NCI-H2107 treated with DMSO at 0.1 percent for 48 hours (cell line): ENCODE data around the gene CPLX3.

Experiments
- DNase-seq: peaks from one replicate; lab custom pipeline; 2025; ENCODE audit not compliant: unreplicated experiment; lab: John Stamatoyannopoulos, UW

CPLX3 gene

DNA sequence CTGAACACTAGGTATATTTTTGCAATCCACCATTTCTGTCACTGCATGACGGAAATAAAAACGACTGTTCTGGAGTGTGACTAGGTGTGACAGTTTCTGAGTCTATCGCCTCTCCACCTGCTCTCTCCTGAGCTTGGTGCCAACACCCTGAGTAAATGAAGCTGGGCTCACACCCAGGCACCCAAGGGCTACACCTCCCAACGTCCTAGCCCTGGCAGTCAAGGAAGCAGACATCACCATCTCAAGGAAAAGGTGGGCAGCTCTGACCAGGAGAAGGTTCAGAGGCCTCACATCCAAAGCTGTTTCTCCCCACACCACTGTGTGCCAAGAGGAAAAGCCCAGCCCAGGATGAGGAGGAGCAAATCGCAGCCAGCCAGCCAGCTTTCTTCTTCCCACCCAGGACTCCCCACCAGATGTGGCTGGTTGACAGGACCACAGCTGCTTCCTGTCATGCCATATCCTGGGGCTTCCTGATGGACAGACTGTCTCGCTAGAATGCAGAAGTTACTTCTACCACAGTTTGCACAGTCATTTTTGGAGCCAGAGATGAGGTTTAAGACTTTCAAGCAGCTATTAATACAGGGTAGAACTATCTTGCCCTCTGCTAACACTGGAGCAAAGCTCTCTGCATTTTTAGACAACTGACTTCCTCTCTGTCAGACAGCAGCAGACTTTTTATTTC lies 43.4 kb downstream of the CPLX3 start:
- DNase-seq, result no peak

DNA sequence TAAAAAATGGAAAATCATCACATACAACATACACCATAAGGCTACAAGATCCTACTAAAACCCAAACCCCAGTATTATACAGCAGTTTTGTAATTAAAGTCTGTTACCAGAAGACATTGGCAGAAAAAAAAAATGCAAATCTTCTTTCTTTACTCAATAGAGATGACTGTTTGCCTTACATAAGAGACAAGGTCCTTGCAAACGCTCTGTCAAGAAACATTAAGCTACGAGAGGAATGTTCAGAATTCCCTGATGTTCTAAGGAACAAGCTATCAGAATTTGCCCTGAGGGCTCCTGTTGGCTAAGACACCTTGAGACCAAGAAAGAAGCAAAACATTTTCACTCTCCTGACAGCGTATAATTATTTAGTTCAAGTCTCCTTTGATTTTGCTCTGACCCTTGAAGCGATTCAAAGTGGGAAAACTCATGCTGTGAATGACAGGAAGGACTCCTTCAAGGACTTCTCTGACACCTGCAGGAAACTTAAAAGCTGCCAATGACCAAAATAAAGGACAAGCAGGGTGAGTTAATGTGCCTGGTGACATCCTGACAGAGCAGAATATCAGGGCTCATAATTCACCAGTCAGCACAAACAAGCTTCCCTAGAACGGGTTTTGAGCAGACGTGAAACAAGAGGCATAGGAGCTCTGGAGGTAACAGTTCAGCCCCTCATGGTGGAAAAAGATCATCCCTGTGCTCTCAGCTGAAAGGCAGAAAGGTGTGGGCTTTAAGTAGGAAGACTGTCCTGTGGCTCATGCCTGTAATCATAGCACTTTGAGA lies 44.2 kb downstream of the CPLX3 start:
- no peak for DNase-seq

DNA sequence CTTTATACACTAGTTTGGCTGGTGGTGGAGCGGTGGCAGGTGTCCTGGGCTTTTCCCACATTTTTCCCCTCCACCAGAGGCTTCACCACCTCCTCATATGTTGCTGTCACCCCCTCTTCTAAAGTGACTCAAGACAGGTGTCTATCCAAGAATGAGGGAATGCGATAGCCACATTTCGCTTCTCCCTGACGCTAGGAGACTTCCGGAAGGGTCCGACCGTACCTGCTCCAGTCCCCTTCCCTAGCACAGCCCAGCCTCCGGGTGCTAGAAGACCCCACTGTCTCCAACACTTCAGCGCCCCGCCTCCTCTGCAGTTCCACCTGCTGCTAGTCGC lies 46.2 kb downstream of the CPLX3 start:
- DNase-seq, result no peak

DNA sequence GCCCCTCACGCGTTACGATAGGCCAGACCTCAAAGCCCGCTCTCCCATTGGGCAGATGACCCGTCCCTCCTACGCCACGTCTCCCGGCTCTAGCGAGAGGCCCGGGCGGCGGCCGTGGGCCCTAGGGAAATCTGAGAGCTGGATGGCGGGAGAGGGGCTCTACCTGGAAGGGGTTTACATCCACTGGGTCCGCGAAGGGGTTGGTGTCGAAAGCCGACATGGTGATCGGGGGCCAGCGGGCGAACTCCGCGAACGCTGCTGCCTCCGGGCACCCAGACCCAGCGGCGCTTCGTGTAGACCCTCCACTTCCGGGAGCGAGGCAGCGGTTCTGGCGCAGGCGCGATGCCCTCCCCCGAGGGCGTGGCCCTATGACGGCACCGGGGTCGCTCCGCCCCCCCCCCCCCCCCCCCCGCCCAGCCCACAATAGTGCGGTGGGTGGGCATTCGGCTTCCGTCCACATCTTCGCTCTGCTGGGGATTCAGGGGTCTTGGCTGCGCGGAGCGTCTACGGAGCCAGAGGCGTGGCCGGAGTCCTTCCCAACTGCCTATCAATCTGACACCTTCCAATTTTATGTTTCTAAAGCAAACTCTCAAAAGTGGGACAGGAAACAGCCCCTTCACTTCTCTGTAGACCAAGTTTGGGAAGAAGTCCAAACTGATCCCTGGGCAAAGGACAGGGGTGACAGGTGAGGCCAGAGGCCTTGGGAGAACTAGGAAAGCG lies 46.8 kb downstream of the CPLX3 start, which contains the start of gene SCAMP2:
Gene SCAMP2 (minus strand): TSS at position 330 of the 720 bp plus-strand sequence. CDS start 110 bp downstream, at position 220.
- DNase-seq, result peak; percentile 50

DNA sequence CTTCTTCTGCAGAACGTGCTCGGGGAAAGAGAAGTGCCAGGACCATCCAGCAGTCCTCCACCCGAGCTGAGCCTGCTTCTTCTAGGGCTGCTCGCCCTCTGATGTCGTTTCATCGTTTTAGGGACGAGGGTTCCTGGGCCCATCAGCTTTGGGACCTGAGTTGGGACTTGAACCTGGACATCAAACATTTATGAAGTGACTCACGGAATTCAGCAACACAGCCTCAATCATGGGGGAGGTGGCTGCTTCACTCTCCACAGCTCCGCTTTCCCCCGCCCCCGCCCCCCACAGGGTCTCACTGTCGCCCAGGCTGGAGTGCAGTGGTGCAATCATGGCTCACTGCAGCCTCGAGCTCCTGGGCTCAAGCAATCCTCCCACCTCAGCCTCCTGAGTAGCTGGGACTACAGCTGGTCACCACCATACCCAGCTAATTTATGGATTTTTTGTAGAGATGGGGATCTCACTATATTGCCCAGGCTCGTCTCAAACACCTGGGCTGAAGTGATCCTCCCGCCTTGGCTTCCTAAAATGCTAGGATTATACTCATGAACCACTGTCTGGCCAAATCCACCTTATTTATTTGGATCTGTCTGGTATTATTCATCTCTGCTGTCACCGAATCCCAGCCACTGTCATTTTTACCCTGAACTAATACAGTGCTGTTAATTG lies 47.5 kb downstream of the CPLX3 start:
- no peak for DNase-seq

DNA sequence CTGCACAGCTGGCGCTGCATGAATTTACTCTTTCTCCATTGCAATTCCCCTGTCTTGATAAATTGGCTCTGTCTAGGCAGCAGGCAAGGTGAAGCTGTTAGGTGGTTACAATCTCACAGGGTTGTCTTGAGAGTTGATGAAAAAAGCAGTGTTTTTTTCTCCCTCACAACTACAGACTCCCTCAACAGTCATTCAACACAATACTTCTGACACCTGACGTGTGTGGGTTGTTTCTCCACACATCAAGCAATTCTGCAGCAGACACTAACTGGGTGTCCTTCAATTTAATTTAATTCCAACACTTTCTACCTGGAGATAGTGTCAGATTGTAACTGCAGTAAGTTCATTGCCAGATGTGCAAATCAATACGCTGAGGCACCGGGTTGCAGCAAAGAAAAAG lies 51.8 kb downstream of the CPLX3 start:
- DNase-seq, result no peak
